OCI-LY3 (cell line): ENCODE data around the gene MS4A10.

Experiments used
- H2AFZ ChIP-seq: fragments of 200-600, 300-600 bp; shearing (Covaris generic); 2 replicates; pipeline ENCODE4 v1.6.0; 2014; ENCODE audit warnings: antibody characterized with exemption, low read depth, low read length
- H3K27ac ChIP-seq: fragments of 200-600, 300-600 bp; sonication (generic); 2 replicates; pipeline ENCODE4 v1.5.1; 2014; ENCODE audit warnings: mild to moderate bottlenecking, low read length, moderate library complexity, mixed read lengths
- H3K27me3 ChIP-seq: fragments of 200-600, 300-600 bp; sonication (generic); 2 replicates; pipeline ENCODE4 v1.6.1; 2014; ENCODE audit warnings: low read depth, low read length, mixed read lengths
- H3K36me3 ChIP-seq: fragments of 200-600, 300-600 bp; sonication (generic); replicated peaks from 2 replicates; pipeline ENCODE3; 2014; ENCODE audit warnings: low read depth, low read length, mixed read lengths
- H3K4me1 ChIP-seq: fragments of 300-600, 200-600 bp; sonication (generic); 2 replicates; pipeline ENCODE4 v1.6.1; 2014; ENCODE audit warnings: low read length, mixed read lengths
- H3K4me2 ChIP-seq: fragments of 200-600, 300-600 bp; sonication (generic); 2 replicates; pipeline ENCODE4 v1.6.1; 2014; ENCODE audit warnings: low read length, mixed read lengths
- H3K4me3 ChIP-seq: fragments of 300-600, 200-600 bp; sonication (generic); 2 replicates; pipeline ENCODE4 v1.5.1; 2014; ENCODE audit warnings: antibody characterized with exemption, mild to moderate bottlenecking, low read length, moderate library complexity
- H3K79me2 ChIP-seq: fragments of 300-600, 200-600 bp; shearing (Covaris generic); 2 replicates; pipeline ENCODE4 v1.6.1; 2014; ENCODE audit warnings: mild to moderate bottlenecking, low read length, mixed read lengths
- H3K9ac ChIP-seq: fragments of 300-600, 200-600 bp; shearing (Covaris generic); 2 replicates; pipeline ENCODE4 v1.6.0; 2014; ENCODE audit warnings: mild to moderate bottlenecking, low read length, moderate library complexity
- H3K9me3 ChIP-seq: fragments of 200-600, 300-600 bp; shearing (Covaris generic); 2 replicates; pipeline ENCODE4 v1.6.1; 2014; ENCODE audit warnings: low read length, mixed read lengths; ENCODE audit not compliant: insufficient read depth
- H4K20me1 ChIP-seq: fragments of 200-600, 300-600 bp; sonication (generic); 2 replicates; pipeline ENCODE4 v1.6.1; 2016; ENCODE audit warnings: low read length, mixed read lengths; ENCODE audit not compliant: insufficient read depth
- EZH2phosphoT487 ChIP-seq: fragments of 200-600 bp; shearing (Covaris generic); IDR thresholded peaks from 2 replicates; pipeline ENCODE4 v1.6.1; 2018; ENCODE audit warnings: antibody characterized with exemption, mixed run types, low read depth
- TF ChIP-seq, protein P1 (sequence below): fragments of 200-600, 300-600 bp; sonication (generic); IDR thresholded peaks from 2 replicates; pipeline ENCODE4 v1.5.1; 2014; ENCODE audit warnings: antibody characterized with exemption, low read length, low read depth

MS4A10 gene

DNA sequence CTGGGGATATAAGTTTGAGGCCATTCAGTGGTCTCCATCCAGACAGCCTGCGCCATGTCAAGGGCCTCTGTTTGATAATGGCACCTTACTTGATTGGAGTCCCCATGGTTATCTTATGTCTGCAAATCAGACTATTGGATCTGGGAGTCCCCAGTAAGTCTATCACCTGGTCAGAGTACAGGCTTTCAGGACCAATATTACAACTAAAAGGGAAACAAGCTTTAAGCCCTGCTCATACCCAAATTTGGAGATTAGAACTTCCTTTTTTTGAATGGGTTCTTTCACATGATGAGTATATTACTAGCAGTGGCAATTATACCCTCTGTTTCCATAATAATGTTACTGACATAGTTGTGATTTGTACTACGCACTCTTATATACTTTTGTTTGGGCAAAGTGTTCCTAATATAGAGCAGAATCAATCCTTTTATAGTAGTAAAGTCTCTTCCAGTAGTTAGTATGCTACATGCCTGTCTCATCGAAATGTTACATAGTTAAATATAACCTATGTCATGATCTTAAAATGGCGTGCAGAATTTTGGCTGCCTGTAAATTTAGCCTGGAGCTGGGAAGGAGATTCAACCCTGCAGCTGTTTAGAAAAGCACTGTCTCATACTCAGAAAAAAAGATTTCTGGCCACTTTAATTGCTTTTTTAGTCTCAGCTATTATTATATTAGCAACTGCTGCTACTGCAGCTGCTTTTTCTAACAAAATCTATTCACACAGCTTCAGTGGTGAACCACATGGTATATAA is 23.5 kb upstream of the MS4A10 start:
- peak overlapping the region; percentile 58 for H3K4me3 ChIP-seq
- H3K27me3 ChIP-seq: peaks cover 3% of the 10 kb centered on the region; the same call in 1 of the 2 replicates
- peak overlapping the region; percentile 75 for H2AFZ ChIP-seq
- H3K9me3 ChIP-seq: no peaks in the 10 kb centered on the region
- H3K4me1 ChIP-seq: peaks cover 79% of the 10 kb centered on the region
- H4K20me1 ChIP-seq: no peaks in the 10 kb centered on the region
- H3K9ac ChIP-seq: peak overlapping the region; percentile 38
- H3K36me3 ChIP-seq: no peaks in the 10 kb centered on the region
- H3K79me2 ChIP-seq: no peaks in the 10 kb centered on the region
- peak overlapping the region; percentile 69 for H3K4me2 ChIP-seq
- peak overlapping the region; percentile 67 for H3K27ac ChIP-seq
- TF ChIP-seq, protein P1, sequence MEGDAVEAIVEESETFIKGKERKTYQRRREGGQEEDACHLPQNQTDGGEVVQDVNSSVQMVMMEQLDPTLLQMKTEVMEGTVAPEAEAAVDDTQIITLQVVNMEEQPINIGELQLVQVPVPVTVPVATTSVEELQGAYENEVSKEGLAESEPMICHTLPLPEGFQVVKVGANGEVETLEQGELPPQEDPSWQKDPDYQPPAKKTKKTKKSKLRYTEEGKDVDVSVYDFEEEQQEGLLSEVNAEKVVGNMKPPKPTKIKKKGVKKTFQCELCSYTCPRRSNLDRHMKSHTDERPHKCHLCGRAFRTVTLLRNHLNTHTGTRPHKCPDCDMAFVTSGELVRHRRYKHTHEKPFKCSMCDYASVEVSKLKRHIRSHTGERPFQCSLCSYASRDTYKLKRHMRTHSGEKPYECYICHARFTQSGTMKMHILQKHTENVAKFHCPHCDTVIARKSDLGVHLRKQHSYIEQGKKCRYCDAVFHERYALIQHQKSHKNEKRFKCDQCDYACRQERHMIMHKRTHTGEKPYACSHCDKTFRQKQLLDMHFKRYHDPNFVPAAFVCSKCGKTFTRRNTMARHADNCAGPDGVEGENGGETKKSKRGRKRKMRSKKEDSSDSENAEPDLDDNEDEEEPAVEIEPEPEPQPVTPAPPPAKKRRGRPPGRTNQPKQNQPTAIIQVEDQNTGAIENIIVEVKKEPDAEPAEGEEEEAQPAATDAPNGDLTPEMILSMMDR: no peak
- TF ChIP-seq EZH2phosphoT487: no peak

DNA sequence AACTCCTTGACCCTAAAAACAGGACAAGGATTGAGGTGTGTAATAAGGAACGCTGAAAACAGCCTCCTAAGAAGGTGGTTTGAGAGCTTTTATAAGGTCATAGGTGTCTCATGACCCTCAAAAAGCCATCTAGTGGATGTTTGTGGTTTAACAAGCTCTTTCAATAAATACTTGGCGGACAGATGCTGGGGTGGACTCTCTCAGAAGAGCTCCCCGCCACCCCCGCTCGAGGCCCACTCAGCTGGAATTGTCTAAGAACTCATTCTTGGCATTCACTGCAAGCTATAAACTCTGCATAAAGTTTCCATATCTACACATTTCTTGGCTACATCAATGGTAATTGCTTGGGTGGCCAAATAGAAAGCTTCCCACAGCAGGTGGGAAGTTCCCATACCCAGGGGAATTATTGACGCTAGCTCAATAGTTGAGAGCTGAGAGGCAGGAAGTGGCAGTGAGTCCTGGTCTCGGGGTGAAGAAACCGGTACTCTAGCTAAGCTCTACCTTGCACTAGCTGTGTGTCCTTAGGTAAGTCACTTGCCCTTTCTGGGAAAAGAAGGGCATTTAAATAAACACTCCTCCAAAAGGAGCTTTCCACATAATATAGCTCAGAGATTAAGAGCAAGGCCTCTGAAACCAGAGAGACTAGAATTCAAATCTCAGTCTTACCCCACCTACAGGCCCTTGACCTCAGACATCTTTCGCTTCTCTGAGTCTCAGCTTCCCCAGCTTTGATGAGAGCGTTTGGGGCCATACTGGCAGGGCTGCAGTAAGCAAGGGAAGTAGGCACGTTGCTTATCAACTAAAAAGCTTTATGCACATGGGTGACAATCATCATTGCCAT is 22.1 kb upstream of the MS4A10 start:
- Histone ChIP-seq H3K27ac (peak overlapping the region; percentile 67), H3K36me3 (no peaks in the 10 kb centered on the region), H3K9me3 (no peaks in the 10 kb centered on the region), H2AFZ (peak overlapping the region; percentile 75), H3K9ac (peak overlapping the region; percentile 38), H3K4me2 (peak overlapping the region; percentile 69), H3K79me2 (no peaks in the 10 kb centered on the region), H3K4me3 (peak overlapping the region; percentile 58), H3K4me1 (peaks cover 73% of the 10 kb centered on the region), H4K20me1 (no peaks in the 10 kb centered on the region), H3K27me3 (no peaks in the 10 kb centered on the region)
- TF ChIP-seq EZH2phosphoT487: no peak
- TF ChIP-seq, protein P1: peak; percentile 62

DNA sequence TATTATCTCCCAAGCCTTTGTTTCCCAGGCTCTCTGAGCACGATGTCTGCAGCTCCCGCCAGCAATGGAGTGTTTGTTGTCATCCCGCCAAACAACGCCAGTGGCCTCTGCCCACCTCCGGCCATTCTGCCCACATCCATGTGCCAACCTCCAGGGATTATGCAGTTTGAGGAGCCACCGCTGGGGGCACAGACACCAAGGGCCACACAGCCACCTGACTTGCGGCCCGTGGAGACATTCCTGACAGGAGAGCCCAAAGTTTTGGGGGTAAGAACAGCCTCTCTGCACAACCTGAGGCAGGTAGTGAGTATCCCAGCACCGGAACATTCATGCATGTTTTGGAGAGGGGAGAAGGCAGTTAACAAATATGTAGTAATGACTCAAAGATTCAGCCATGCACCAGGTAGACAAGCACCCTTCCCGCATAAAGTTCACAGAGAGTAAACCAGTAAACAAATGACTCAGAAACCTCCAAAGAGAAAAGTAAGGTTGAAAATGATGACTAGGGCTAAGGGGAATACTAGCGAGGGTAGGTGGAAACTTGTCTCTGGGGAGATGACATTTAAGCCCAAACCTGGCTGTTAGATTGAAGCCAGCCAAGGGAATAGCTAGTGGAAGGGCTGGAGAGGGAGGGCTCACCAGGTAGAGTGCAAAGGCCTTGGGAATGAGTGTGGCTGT is 21.3 kb upstream of the MS4A10 start:
- peak overlapping the region; percentile 58; the same call in 1 of the 2 replicates for H3K4me3 ChIP-seq
- H3K79me2 ChIP-seq: no peaks in the 10 kb centered on the region
- H3K4me2 ChIP-seq: peak overlapping the region; percentile 69
- H3K36me3 ChIP-seq: no peaks in the 10 kb centered on the region
- peak overlapping the region; percentile 67 for H3K27ac ChIP-seq
- no peaks in the 10 kb centered on the region for H3K9me3 ChIP-seq
- H3K4me1 ChIP-seq: peaks cover 67% of the 10 kb centered on the region
- H3K9ac ChIP-seq: peak overlapping the region; percentile 38; the same call in 1 of the 2 replicates
- H2AFZ ChIP-seq: no peak overlapping the region
- no peaks in the 10 kb centered on the region for H3K27me3 ChIP-seq
- TF ChIP-seq, protein P1: no peak
- TF ChIP-seq EZH2phosphoT487: no peak
- H4K20me1 ChIP-seq: no peaks in the 10 kb centered on the region

DNA sequence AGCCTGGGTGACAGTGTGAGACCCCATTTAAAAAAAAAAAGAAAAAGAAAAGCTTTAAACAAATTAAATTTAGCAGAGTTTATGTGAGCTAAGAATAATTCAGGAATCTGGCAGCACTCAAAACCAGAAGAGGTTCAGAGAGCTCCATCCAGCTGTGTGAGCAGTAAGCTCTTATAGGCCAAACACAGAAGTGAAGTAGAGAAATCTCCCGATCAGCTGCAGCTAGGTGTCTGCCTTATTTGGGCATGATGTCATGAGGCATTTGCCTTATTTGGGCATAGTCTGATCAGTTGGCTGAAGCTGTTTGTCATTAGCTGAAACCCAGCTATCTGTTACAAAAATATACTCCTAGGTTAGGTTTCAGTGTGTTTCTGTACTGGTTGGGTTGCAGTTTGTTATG is 20.3 kb upstream of the MS4A10 start:
- Histone ChIP-seq H3K36me3 (no peaks in the 10 kb centered on the region), H4K20me1 (no peaks in the 10 kb centered on the region), H2AFZ (no peak overlapping the region), H3K4me3 (no peak overlapping the region), H3K27ac (peak overlapping the region; percentile 36), H3K9me3 (no peaks in the 10 kb centered on the region), H3K4me1 (peaks cover 56% of the 10 kb centered on the region), H3K27me3 (no peaks in the 10 kb centered on the region), H3K79me2 (no peaks in the 10 kb centered on the region), H3K9ac (no peak overlapping the region), H3K4me2 (0 out of 2 replicates have a peak overlapping the region, but pooled peaks have one; percentile 0)
- TF ChIP-seq EZH2phosphoT487: no peak
- TF ChIP-seq, protein P1: no peak
